Measurements from ENCODE around the gene NAA10. TPM values are rescaled to one million over a fixed set of nuclear protein-coding genes. Genes with fewer than 3 reads are reported as not detected.

NAA10 gene
- total RNA-seq, 1 donor from 2014 or later: 51.8 TPM

DNA sequence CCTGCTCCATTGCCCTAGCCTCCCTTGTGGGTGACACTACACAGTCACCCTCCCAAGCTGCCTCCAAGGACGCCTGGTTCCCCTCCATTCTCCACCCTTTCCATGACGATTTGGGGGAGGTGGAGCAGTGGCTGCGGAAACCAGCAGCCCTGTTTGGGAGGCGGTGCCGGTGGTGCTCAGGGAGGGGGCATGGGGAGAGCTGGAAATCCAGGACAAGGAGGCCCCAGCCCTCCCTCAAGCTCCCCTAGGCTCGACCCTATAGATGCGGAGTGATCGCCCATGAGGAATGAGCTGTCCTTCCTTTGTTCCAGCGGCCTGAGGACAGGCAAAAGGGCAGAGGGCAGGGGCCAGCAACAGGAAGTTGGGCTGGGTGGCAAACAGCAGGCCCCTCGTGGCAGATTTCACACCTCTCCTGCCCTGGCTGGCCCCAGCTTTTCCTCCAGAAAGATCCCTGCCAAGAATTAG, 13.2 kb upstream of the NAA10 start:
- no peak for DNase-seq (ENCODE audit: low read depth)

DNA sequence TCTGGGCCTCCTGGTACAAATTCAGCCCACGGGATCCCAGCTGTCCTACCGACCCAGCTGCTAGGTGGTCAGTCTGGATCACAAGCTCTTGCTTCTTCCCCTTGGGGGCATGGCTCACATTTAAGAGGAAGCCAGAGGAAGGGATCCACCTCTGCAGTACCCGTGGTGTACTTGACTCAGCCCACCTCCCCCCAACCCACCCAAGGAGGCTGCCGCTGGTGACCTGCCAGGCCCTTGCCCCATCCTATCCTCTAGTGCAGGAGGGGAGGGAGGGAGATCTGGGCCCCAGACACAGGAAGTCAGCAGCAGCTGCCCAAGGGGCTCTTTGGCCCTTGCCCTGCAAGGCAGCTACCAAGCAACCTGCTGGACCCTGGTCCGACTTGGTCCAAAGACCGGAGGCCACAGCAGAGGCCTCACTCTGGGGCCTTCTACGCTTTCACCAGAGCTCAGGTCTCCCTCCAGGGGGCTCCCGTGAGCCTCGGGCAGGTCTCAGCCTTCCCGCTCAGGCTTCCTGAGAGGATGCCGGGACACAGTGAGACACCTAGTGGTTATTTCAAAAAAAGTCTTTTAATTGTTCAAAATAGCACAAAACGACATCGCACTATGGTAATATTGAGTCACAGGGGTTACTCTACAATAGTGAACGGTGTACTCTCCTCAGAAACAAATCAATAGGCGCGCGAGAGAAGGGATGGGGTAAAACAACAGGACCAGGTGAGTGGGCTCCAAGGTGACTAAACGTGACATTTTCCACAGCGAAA, 12.4 kb upstream of the NAA10 start:
- DNase-seq (ENCODE audit: low read depth): peak; percentile 69

DNA sequence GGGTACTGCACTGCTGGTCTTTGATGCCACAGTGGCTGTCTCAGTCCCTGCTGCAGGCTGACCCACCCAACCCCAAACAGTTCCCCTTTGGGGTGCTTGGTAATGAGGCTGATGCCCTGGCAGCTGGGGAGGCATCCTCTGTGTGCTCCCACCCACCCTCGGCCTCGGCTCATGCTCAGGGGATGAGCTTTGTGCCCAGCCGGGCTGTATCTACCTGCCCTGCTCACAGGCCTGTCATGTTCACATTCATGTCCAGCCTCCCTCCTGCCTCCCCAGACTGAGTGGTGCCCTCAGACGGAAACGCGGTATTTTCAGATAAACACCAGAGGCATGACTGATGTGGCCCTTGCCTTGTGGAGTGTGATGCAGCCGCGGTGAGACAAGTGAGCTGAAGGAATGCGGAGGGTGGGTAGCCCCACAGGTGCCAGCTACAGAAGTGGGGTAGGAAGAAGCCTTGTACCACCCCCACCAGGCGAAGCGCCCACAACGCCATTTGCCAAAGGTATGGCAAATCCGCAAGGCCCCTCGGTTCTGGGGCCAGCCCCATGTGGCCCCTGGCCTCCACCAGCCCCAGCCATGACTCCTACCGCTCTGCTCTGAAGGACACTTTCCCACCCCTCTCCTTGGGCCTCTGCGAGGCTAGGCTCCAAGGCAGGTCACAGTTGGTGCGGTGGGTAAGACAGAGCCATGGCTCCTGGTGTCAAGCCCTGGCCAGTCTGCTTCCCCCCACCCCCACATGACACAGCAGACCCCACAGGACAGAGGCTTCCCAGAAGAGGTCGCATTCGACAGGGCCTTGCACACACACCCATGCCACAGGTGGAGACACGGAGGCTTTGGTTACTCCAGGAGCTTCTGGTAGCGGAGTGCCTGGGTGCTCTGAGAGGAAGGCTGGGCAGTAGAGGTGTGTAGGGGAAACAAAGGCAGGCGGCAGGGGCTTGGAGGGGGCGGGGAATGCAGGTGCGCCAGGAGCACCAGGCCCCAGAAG, 11.4 kb upstream of the NAA10 start:
- DNase-seq (ENCODE audit: low read depth): no peak

DNA sequence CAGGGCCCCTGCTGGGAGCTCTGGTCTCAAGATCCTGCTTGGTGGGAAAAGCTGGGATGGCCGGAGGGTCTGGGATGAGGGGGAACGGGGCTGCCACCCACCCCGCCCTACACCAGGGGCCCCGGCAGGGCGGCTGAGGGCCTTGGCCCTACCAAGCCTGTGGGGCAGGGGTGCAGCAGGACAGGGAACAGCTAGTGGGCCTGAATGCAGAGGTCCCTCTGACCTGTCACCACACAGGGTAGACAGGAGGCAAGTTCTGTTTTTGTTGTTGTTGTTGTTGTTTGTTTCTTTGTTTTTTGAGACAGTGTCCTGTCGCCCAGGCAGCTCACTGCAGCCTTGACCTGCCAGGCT, 9.9 kb upstream of the NAA10 start:
- DNase-seq (ENCODE audit: low read depth): no peak

DNA sequence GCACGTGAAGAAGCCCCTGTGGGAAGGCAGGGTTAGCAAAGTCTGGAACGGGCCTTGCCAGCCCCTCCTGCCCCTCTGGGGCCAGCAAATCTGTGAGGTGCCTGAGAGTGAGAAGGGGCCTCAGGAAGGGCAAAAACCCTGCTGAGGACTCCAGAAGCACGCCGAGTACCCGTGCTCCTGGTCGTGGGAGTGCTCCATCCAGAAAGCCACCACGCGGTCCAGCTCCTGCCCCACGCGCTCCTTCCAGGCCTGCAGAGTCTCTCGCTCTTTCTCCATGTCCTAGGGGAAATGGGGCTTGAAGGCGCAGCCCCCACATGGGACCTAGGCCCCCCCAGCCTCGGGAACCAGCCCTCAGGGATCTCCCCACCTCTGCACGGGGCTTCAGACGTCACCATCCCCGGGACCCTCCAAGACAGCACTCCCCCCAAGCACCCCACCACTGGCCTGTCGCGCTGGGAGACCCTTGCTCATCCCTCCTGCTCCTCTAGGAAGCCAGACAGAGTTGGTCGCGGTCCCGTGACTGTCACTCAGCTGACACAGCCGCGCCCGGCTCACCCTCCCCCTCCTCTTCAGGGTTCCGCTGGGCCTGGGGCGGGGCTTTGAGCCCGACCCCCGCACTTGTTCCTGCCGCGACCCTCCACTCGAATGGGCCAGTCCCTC, 9.4 kb upstream of the NAA10 start, which contains the start of gene RENBP:
Gene RENBP (minus strand): TSS at position 504 of the 660 bp plus-strand sequence. CDS start 33 bp downstream, at position 471.
- no peak for DNase-seq (ENCODE audit: low read depth)

DNA sequence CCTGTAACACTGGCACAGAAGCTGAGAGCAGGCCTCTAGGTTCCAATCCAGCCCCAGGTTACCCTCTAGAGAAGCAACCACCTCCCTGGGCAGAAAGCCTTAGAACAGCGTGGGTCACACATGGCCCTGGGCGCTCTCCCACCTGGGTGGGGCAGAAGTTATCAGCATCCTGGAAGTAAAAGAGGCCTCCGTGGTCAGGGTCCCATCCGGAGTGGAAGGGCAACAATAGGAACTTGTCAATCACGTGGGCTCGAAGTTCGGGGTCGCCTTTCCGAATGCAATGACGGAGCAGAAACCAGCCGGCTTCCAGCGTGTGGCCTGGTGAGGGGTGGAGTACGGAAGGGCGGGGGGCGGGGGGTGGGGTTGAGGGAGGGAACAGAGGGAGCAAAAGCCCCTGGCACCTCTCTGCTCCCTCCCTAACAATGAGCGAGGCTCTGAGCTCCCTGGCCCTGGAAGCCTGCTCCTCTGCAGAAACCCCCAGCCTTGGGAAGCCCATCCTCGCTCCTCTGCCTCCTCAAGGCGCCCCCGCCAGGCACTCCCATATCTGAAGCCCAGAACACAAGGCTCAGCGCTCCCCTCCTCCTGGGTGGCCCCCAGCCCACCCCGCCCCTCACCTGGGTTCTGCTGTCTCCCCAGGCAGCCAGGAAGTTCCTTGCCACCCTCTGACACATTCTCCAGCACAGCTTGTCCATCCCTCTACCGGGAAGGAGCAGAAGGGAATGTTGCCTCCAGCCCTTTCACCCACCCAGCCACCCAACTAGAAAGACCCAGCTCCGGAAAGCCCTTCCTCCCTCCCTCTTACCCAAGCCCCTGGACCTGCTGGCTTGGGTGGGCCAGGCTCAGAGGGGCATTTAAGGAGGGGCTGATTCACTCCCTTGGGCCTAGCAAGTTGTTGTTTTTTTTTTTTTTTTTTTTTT, 6.8 kb upstream of the NAA10 start:
- no peak for DNase-seq (ENCODE audit: low read depth)

DNA sequence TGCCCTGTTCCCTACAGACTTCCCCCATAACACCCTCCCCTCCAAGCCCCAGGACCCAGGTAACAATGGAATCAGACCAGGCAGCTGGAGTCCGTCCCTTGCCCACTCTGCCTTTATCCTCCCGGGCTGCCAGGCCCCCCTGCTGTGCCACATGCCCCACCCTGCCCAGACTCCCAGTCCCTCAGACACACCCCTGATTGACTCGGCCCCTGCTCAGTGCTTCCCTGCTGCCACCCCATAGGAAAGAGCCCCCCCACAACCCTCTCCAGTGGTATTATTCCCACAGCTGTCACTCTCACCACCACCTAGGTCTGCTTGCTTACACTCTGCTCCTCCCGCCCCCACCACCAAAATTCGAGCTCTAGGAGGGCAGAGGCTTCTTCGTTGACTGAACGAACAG, 4.7 kb upstream of the NAA10 start:
- no peak for DNase-seq (ENCODE audit: low read depth)

DNA sequence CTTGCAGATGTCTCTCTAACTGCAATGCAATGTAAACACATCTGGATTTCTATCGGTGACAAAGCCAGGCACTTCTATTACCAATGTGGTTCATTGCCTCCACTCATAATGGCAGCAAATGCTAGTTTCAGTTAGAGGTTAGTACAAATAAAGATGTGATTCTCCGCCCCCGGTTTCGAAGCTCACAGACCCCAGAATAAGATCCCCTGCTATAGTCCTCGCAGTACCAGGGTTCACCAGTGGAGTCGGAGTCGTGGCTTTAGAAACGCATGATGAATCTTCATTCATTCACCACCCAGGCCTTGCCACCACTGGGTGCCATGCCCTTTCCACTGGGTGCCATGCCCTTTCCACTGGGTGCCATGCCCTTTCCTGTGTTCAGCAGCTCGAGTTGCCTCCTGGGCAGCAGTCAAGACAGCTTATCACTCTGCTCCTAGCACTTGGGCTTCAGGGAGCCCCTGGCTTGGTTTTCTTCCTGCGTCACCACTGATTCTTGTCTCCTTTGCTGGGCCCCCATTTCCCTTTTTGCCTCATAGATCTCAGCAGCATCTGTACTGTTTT, 3.5 kb upstream of the NAA10 start:
- DNase-seq (ENCODE audit: low read depth): no peak

DNA sequence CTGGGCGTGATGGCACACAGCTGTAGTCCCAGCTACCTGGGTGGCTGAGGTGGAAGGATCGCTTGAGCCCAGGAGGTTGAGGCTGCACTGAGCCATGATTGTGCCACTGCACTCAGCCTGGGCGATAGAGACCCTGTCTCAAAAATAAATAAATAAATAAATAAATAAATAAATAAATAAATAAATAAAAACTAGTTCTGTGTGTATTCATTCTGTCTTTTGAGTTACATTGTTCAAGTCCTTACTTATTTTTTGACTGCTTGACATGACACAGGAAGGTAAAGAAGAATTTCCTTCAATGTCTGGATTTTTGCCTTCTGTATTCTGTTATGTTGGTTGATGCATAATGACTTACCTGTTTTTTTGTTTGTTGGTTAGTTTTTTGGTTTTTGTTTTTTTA, 2.2 kb upstream of the NAA10 start:
- DNase-seq (ENCODE audit: low read depth): no peak

DNA sequence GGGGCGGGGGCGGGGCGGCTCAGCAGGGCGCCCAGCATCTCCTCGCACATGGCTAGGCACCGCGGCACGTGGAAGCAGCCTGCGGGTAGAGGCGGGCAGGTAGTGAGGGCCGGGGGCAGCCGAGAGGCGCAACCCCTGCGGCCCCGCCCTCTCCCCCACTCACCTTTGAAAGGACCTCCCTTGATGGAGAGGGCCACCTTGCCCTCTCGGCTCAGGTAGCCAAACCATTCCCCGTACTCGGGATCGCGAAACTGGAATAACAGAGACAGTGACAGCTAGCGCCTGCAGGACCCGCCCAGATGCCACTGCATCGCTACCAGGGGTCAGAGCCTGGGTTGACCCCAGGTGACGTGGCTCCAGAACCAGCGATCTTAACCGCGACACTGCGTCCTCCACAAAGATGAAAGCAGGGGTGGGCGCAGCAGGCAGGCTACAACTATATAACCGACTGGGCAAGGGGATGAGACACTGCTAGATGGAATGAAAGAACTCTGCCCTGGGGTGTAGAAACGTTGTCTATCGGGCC, 552 bp upstream of the NAA10 start:
- no peak for DNase-seq (ENCODE audit: low read depth)

DNA sequence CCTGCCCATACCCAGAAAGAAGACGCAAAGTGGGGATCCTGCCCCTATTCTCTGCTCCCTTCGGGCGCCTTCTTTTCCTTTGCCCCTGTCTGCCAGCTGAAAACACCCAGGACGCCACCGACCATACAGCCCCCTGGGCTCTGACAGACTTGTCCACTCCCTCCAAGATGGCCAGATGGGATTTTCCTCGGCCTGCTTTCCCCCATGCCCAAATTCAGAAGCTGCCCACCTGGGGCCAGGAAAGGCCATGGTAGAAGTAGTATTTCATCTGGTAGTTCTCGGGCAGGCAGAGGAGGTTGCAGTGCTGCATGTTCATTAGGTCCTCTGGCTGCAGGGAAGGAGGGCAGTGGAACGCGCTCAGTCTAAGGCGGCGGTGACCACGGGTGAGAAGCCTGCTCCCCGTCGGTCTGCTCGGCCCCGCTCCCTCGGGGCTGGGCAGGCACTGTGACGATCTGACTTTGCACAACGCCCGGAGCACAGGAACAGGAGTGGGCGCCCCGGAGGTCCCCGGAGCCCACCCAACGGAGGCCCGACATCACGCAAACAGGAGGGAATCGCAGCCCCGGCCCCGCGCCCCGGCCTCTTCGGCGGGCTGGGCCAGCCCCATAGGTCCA, 582 bp downstream of the NAA10 start:
- no peak for DNase-seq (ENCODE audit: low read depth)

DNA sequence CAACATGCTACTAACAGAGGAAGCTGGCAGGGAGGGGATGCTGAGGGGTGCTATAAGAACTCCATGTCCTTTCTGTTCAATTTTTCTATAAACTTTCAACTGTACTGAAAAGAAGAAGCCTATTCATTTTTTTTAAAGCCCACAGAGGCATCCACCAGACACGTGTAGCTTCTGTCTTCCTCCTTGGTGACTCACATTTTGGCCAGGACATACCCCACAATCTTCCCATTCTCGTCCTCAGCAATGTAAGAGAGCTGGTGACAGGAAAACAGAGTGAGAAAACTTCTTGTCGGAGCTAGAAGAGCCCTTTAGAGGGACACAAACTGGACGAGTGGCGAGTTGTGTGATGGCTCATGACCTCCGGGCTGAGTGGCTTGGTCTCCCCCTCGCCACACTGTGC, 1.1 kb downstream of the NAA10 start:
- DNase-seq (ENCODE audit: low read depth): no peak

DNA sequence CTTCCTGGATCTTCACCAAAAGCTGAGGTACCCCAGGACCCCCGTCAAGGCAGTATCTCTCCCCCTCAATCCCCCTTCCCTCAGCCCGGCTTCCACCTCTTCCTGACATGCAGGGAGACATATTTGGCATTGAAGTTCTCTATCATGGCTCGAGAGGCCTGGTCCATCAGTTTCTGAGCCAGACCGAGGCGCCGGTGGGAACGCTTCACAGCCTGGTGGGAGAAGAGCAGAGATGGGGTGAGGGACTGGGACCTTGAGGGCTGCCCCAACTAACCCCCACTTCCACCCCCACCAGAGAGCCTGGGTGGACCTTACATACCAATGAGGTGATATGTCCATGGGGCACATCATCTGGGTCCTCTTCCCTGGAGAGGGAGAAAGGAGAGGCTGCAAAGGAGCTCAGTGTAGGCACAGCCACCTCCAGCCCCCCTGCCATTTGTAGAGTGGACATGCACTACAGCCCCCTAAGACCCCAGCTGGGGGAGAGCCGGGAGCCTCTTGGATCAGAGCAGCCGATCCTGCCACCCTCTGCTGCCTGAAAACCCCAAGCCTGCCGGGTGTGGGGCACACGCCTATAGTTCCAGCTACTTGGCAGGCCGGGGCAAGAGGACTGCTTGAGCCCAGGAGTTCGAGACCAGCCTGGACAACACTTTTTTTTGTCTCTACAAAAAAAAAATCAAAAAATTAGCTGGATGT, 2.5 kb downstream of the NAA10 start:
- no peak for DNase-seq (ENCODE audit: low read depth)

DNA sequence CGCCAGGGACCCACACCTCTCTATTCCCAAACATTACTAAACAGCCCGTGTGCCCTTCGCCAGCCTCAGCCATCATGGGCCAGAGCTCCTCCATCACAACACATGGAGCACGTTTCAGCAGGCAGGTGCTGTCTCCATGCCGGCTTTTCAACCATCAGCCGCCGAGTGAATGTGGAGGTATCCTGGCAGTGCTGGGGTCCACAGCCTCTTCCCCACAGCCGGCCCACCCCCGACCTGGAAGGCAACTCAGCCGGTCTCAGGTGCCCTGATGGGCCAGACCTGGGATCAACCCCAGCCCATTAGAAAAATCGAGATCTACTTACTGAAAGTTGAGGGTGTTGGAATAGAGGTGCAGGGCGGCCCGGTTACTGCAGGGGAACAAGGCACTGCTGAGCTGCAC, 3.1 kb downstream of the NAA10 start:
- DNase-seq (ENCODE audit: low read depth): no peak

DNA sequence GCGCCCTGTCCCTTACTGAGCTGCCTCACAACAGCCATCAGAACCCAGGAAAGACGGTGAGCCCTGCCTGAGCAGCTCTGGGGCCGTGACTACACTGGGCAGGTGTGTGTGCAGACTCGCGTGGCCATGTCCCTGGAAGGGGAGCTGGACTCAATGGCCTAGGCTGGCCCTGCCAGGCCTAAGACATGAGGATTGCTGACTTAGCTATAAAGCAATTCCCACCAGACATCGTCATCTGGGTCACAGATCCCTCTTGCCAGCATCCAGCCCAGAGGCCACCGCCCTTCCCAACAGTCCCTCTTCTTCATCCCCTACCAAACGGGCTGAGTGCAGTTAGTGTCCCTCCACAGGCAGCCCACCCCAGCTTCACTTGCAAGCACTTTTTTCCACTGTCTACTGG, 3.7 kb downstream of the NAA10 start:
- DNase-seq (ENCODE audit: low read depth): no peak

DNA sequence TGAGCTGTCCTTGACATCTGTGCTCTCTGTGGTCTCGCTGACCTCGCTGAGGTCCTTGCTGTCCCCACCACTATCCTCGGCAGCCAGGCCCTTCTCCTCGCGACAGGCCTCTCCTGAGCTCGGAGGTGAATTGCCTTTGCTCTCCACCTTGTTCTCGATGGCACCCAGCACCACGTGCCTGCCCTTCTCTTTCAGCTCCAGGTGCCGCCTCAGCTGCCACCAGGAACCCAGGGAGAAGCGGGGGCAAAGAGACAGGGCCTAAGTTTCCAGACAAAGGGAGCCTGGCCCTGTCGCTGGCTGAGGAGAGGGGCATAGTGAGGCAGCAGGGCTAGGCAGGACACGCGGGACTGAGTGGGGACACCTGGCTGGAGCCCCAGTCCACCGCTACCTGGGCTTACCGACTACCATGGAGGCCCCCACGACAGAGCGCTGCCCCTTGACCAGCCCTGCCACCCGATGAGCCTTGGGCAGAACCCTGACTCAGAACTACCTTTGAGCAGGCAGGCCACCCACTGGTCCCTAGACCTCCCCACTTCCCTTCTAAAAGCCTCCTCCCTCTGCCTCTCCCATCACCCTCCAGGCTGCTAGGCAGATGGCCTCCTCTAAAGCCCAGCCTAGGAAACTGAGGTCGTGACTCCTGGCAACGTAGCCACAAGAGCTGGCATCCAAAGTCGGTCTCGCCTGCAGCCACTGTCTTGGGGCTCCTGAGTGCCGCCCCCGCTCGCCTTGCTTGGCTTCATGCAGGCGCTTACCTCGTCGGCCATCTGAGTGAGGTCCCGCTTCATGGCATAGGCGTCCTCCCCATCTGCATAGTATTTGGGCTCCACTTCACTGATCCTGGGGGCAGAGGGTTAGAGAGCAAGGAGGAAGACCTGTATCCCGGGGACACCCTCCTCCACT, 4.6 kb downstream of the NAA10 start:
- no peak for DNase-seq (ENCODE audit: low read depth)

DNA sequence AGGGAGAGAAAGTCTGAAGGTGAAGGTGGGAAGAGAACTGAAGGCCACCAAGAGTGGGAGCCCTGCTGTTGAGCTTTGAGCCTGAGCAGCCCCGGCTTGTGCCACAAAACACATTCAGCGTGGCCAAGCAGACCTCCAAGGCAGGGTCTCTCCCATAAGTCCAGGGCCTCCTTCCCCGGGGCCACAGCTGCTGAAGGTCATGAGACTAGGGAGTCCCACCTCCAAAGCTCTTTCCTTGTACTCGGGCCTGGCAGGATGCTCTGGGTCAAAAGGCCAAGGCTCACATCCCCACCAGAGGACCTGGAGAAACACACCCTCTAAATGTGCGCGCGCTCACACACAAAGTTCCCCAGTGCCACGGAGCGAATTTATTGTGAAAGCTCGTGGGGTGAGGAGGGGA, 5.3 kb downstream of the NAA10 start:
- DNase-seq (ENCODE audit: low read depth): no peak

DNA sequence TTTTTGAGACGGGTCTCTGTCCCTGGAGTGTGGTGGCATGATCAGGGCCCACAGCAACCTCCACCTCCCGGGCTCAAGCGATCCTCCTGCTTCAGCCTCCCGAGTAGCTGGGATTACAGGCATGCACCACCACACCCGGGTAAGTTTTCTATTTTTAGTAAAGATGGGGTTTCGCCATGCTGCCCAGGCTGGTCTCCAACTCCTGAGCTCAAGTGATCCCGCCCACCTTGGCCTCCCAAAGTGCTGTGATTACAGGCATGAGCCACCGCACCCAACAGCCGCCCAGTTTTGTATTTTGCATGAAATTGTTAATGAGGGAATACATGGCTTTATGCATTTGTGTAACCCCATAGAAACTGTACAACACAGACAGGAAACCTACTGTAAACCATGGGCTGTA, 6.0 kb downstream of the NAA10 start:
- no peak for DNase-seq (ENCODE audit: low read depth)

All from renal cortical epithelial cell (primary cell).